ENCODE results near the gene IGSF22. TPM values are rescaled to one million over a fixed set of nuclear protein-coding genes. Genes with fewer than 3 reads are reported as not detected.

The IGSF22 gene
- total RNA-seq (1 to 10 TPM in 1 of 2 donors, under 1 TPM in 1; 0.20 to 1.3 TPM), polyA plus RNA-seq (ENCODE audit: insufficient read length in 2 of 2) (1 to 10 TPM; 3.5 to 4.5 TPM)
- long read RNA-seq, donor 1: 0 reads
- long read RNA-seq, donor 2: 0 reads
- long read RNA-seq, donor 3: 0 reads
- long read RNA-seq, donor 4: 0 reads

DNA sequence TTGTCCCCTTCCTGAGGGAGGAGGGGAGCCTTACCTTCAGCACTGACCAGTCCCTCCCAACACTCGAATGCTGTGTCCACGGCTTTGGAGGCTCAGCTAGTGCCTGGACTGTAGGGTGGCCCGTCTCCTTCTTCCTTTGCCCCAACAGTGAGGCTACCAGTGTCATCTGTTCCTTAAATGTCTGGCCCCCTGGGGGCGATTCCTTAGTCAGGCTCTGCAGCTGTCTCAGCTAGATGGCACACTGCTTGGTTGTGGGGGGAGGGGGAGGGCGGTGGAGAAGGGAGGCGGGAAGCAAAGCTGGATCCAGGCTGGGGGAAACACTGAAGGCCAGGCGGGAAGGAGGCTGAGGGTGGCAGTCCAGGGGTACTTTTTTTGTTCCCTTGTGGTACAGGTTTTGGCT, at the start of gene IGSF22:
IGSF22 (minus strand) TSS at position 149 of the 400 bp plus-strand sequence. CDS start 1,952 bp downstream, outside the sequence.
- H3K4me3 ChIP-seq (ENCODE audit: low read depth, low read length): no peak within 1 kb of the TSS
- H3K4me1 ChIP-seq (ENCODE audit: control insufficient read depth, insufficient read depth, low read length): peaks cover 28% of the 10 kb centered on the region
- H3K27ac ChIP-seq (ENCODE audit: low read depth, low read length): no peak within 1 kb of the TSS
- H3K27me3 ChIP-seq (ENCODE audit: control insufficient read depth, insufficient read depth, low read length): no peaks in the 10 kb centered on the region
- peaks cover 13% of the 10 kb centered on the region for H3K36me3 ChIP-seq (ENCODE audit: control insufficient read depth, insufficient read depth, low read length)
- 34% methylated on average over 3 of the region's 7 CpGs for WGBS (ENCODE audit: insufficient coverage)
- peak in 1 of 6 donors; percentile 31 for DNase-seq (ENCODE audit: low read depth in 4 of 6, low spot score in 6 of 6)
- no peaks in the 10 kb centered on the region for H3K9me3 ChIP-seq (ENCODE audit: control insufficient read depth, insufficient read depth, low read length)

DNA sequence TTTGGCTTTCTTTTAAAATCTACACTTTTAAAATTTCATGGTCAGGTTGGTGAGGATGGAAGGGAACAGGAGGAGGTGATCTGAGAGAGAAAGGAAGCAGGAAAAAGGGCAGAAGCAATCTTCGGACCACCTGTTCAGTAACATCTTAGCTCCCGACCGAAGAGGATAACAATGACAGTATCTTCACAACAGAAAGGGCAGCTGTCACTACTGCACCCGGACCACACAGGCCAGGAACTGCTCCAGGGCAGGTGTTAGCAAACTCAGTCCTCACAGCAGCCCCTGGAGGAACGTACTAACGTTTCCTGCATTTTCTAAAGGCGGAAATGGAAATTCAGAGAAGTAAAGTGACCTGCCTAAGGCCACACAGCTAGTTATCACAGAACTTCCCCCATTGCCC, 48.8 kb upstream of the IGSF22 start:
- 79% methylated on average over 7 of the region's 7 CpGs for WGBS (ENCODE audit: insufficient coverage)
- no peak overlapping the region for H3K27ac ChIP-seq (ENCODE audit: low read depth, low read length)
- no peaks in the 10 kb centered on the region for H3K9me3 ChIP-seq (ENCODE audit: control insufficient read depth, insufficient read depth, low read length)
- no peak for DNase-seq (ENCODE audit: low read depth in 4 of 6, low spot score in 6 of 6)
- H3K4me3 ChIP-seq (ENCODE audit: low read depth, low read length): no peak overlapping the region
- H3K27me3 ChIP-seq (ENCODE audit: control insufficient read depth, insufficient read depth, low read length): no peaks in the 10 kb centered on the region
- peaks cover 10% of the 10 kb centered on the region for H3K36me3 ChIP-seq (ENCODE audit: control insufficient read depth, insufficient read depth, low read length)
- H3K4me1 ChIP-seq (ENCODE audit: control insufficient read depth, insufficient read depth, low read length): no peaks in the 10 kb centered on the region

DNA sequence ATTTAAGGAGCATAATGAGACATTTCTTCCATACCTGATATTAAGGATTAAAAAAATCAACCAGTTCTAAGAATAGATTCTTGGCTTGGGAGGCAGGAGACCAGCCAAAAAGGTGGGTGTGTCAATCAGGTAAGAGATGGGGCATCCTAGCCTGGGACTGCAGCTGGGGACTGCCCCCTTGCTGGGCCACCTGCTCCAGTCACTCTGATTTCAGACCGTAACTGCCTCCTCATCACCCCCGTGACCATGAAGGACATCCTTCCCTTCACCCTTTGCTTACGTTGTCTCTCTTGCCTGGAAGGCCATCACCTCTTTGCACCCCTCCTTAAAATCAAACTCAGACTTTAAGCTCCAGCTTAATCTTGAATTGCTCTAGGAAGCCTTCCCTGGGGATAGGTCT, 47.7 kb upstream of the IGSF22 start:
- 79% methylated on average over 3 of the region's 3 CpGs for WGBS (ENCODE audit: insufficient coverage)
- peaks cover 10% of the 10 kb centered on the region for H3K36me3 ChIP-seq (ENCODE audit: control insufficient read depth, insufficient read depth, low read length)

DNA sequence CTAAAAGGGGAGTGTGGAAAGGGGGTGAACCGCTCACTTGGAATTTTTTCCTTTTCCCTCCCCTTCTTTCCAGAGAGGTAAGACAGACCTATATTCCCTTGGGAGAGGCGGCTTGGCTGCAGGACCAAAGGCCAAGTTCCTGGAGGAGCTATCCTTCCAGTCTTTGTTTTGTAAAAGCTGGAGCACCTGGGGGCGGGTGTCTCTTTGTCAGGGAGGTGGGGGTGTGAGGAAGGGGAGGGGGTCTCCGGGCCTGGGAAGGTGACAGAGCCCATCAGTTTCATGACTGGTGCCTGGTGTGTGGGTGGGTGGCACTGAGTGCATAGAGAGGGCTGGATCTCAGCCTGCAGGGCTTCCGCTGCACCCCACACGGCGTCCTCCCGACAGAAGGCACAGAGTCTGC, 47.1 kb upstream of the IGSF22 start:
- no peaks in the 10 kb centered on the region for H3K9me3 ChIP-seq (ENCODE audit: control insufficient read depth, insufficient read depth, low read length)
- H3K4me3 ChIP-seq (ENCODE audit: low read depth, low read length): no peak overlapping the region
- no peaks in the 10 kb centered on the region for H3K27me3 ChIP-seq (ENCODE audit: control insufficient read depth, insufficient read depth, low read length)
- DNase-seq (ENCODE audit: low read depth in 4 of 6, low spot score in 6 of 6): no peak
- no peaks in the 10 kb centered on the region for H3K4me1 ChIP-seq (ENCODE audit: control insufficient read depth, insufficient read depth, low read length)
- H3K36me3 ChIP-seq (ENCODE audit: control insufficient read depth, insufficient read depth, low read length): peaks cover 10% of the 10 kb centered on the region
- WGBS (ENCODE audit: insufficient coverage): 65% methylated on average over 6 of the region's 8 CpGs
- H3K27ac ChIP-seq (ENCODE audit: low read depth, low read length): no peak overlapping the region

More for the DNA sequence above, 47.7 kb upstream of the IGSF22 start:
- Histone ChIP-seq H3K9me3 (ENCODE audit: control insufficient read depth, insufficient read depth, low read length) (no peaks in the 10 kb centered on the region), H3K4me1 (ENCODE audit: control insufficient read depth, insufficient read depth, low read length) (no peaks in the 10 kb centered on the region), H3K27me3 (ENCODE audit: control insufficient read depth, insufficient read depth, low read length) (no peaks in the 10 kb centered on the region), H3K27ac (ENCODE audit: low read depth, low read length) (no peak overlapping the region), H3K4me3 (ENCODE audit: low read depth, low read length) (no peak overlapping the region)
- no peak for DNase-seq (ENCODE audit: low read depth in 4 of 6, low spot score in 6 of 6)

DNA sequence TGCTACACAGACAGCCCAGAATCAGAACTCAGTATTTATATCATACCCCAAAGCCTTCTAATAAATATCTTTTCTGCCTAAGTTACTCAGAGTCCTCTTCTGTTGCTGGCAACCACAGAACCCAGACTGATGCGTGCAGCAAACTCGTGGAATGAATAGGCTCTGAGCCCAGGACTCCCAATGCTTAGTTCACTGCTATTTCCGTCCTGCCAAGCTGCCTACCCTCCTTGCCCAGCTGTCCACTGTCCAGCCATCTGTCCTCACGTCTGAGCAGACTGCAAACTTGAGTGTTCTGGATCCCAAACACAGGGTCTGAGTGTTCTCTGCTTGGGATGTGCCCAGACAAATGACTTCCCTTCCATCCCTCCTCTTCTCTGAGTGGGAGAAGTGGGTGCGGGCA, 46.2 kb upstream of the IGSF22 start:
- Histone ChIP-seq H3K27me3 (ENCODE audit: control insufficient read depth, insufficient read depth, low read length) (no peaks in the 10 kb centered on the region), H3K4me3 (ENCODE audit: low read depth, low read length) (no peak overlapping the region), H3K4me1 (ENCODE audit: control insufficient read depth, insufficient read depth, low read length) (no peaks in the 10 kb centered on the region), H3K27ac (ENCODE audit: low read depth, low read length) (no peak overlapping the region), H3K36me3 (ENCODE audit: control insufficient read depth, insufficient read depth, low read length) (peaks cover 10% of the 10 kb centered on the region), H3K9me3 (ENCODE audit: control insufficient read depth, insufficient read depth, low read length) (no peaks in the 10 kb centered on the region)
- DNase-seq (ENCODE audit: low read depth in 4 of 6, low spot score in 6 of 6): peak in 1 of 6 donors; percentile 81
- WGBS (ENCODE audit: insufficient coverage): 55% methylated on average over 5 of the region's 5 CpGs

DNA sequence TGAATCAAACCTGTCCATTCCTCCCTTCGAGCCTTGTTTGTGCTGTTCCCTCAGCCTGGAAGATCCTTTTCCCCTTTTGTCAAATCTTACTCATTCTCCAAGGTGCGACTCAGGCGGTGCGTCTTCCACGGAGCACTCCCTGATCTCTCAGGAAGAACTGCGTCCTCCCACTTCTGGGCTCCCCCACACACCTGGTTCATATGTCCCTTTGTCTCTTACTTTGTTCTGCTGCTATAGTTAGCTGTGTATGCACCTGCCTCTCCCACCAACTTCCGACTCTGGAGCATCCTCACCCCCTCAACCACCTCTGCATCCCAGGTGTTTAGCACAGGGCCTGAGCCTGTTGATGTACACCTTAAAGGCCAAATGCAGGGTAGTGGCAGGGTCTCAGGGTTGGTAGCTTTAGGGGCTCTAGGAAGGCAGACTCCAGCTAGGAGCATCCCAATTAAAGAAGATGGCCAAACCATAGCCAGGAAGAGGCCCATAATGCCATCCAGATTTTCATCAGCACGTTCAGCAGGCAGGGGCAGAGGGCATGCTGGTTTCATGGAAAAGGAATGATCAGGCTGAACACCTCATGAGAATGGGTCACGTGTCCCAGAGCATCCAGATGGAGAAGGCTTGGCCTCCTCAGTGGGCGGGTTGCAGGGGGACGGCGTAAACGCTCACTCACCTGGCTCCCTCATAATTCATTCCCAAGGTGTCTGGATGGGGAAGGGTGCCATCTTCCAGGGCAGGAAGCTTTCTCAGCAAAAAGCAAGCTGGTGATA, 45.5 kb upstream of the IGSF22 start:
- Histone ChIP-seq H3K27ac (ENCODE audit: low read depth, low read length) (no peak overlapping the region), H3K9me3 (ENCODE audit: control insufficient read depth, insufficient read depth, low read length) (no peaks in the 10 kb centered on the region), H3K4me1 (ENCODE audit: control insufficient read depth, insufficient read depth, low read length) (no peaks in the 10 kb centered on the region), H3K27me3 (ENCODE audit: control insufficient read depth, insufficient read depth, low read length) (no peaks in the 10 kb centered on the region), H3K4me3 (ENCODE audit: low read depth, low read length) (no peak overlapping the region), H3K36me3 (ENCODE audit: control insufficient read depth, insufficient read depth, low read length) (peaks cover 10% of the 10 kb centered on the region)
- WGBS (ENCODE audit: insufficient coverage): 80% methylated on average over 8 of the region's 13 CpGs
- no peak for DNase-seq (ENCODE audit: low read depth in 4 of 6, low spot score in 6 of 6)

DNA sequence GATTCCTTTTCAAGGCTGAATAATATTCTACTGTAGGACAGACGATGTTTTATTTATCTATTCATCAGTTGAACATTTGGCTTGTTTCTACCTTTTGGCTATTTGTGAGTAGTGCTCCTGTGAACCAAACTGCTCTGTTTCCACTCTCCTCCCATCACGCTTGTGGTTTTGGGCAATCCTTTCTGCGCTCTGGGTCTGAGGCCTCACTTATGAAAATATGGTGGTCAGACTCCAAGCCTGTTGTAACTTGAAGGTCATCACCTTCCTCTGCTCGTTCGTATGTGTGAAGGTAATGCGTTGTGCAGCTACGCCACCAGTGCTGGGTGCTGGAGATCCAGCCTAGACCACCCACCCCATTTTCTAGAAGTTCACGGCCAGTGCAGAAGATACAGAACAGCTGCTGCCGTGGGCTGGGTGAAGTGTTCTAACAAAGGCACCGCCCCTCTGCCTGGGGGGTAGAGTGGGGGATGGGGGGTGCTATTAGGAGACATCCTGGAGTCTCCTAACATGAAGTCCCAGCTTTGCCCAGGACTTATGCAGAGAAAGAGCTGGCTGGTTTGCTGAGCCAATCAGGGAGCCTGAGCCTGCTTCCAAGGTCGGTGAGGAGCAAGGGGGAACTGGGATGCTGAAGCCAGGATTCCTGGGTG, 44.6 kb upstream of the IGSF22 start:
- H3K9me3 ChIP-seq (ENCODE audit: control insufficient read depth, insufficient read depth, low read length): no peaks in the 10 kb centered on the region
- H3K4me3 ChIP-seq (ENCODE audit: low read depth, low read length): no peak overlapping the region
- no peaks in the 10 kb centered on the region for H3K27me3 ChIP-seq (ENCODE audit: control insufficient read depth, insufficient read depth, low read length)
- H3K27ac ChIP-seq (ENCODE audit: low read depth, low read length): no peak overlapping the region
- peaks cover 12% of the 10 kb centered on the region for H3K36me3 ChIP-seq (ENCODE audit: control insufficient read depth, insufficient read depth, low read length)
- 74% methylated on average over 4 of the region's 11 CpGs for WGBS (ENCODE audit: insufficient coverage)
- DNase-seq (ENCODE audit: low read depth in 4 of 6, low spot score in 6 of 6): no peak
- H3K4me1 ChIP-seq (ENCODE audit: control insufficient read depth, insufficient read depth, low read length): no peaks in the 10 kb centered on the region

DNA sequence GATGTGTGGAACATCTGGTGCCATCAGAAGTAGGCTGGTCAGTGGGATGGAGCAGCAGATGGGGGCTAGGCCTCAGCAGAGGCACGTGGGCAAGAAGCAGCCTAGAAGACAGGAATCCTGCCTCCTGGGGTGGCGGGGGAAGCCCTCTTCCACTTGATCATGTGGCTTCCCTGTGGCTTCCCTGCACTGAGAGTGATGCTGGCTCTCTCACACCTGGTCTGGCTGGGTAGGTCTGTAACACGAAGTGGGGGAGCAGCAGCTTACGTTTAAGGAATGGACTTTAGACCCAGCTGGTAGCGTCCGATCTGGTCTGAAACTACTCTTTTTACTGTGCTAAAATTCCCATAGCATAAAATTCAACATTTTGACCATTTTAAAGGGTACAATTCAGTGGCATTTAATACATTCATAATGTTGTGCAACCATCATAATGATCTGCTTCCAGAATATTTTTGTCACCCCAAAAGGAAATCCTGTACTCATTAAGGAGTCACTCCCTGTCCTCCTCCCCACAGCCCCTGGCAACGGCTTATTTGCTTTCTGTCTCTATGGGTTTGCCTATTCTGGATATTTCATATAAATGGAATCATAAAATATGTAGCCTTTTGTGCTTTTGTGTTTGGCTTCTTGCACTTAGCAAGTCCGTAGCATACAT, 43.9 kb upstream of the IGSF22 start:
- WGBS (ENCODE audit: insufficient coverage): 81% methylated on average over 2 of the region's 8 CpGs
- no peak overlapping the region for H3K27ac ChIP-seq (ENCODE audit: low read depth, low read length)
- H3K27me3 ChIP-seq (ENCODE audit: control insufficient read depth, insufficient read depth, low read length): no peaks in the 10 kb centered on the region
- H3K4me1 ChIP-seq (ENCODE audit: control insufficient read depth, insufficient read depth, low read length): no peaks in the 10 kb centered on the region
- H3K9me3 ChIP-seq (ENCODE audit: control insufficient read depth, insufficient read depth, low read length): no peaks in the 10 kb centered on the region
- DNase-seq (ENCODE audit: low read depth in 4 of 6, low spot score in 6 of 6): no peak
- no peak overlapping the region for H3K4me3 ChIP-seq (ENCODE audit: low read depth, low read length)
- peaks cover 16% of the 10 kb centered on the region for H3K36me3 ChIP-seq (ENCODE audit: control insufficient read depth, insufficient read depth, low read length)

DNA sequence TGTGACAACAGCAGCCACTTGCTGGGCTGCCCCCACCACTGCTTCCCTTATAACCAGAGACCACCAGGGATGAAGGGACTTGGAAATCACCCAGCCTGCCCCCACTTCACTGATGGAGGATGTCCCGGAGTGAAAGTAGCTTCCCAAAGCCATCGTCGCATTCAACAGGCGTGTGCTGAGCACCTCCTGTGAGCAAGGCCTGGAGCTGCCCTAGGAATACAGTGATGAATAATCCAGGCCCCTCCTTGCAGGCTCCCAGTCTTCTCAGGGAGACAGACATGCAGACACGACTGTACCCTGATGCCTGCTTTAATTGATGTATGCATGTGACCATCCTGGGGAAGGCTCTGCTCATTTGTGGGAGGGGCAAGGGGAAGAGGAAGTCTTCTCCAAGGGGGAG, 43.0 kb upstream of the IGSF22 start:
- H3K27me3 ChIP-seq (ENCODE audit: control insufficient read depth, insufficient read depth, low read length): no peaks in the 10 kb centered on the region
- peak overlapping the region; percentile 17 for H3K27ac ChIP-seq (ENCODE audit: low read depth, low read length)
- H3K4me3 ChIP-seq (ENCODE audit: low read depth, low read length): no peak overlapping the region
- DNase-seq (ENCODE audit: low read depth in 4 of 6, low spot score in 6 of 6): no peak
- WGBS (ENCODE audit: insufficient coverage): 47% methylated on average over 4 of the region's 5 CpGs
- no peaks in the 10 kb centered on the region for H3K9me3 ChIP-seq (ENCODE audit: control insufficient read depth, insufficient read depth, low read length)
- no peaks in the 10 kb centered on the region for H3K4me1 ChIP-seq (ENCODE audit: control insufficient read depth, insufficient read depth, low read length)
- peaks cover 14% of the 10 kb centered on the region for H3K36me3 ChIP-seq (ENCODE audit: control insufficient read depth, insufficient read depth, low read length)
